Fibroblast of peridontal ligament (primary cell): ENCODE data around the gene CDC42BPA.
A peak's percentile ranks its signal among the peaks of the same experiment; 100 is the strongest.

Experiments
- DNase-seq: peaks from one replicate; pipeline ENCODE4 v3.0.0-alpha.2; 2010; ENCODE audit errors: extremely low read depth

The CDC42BPA gene

DNA sequence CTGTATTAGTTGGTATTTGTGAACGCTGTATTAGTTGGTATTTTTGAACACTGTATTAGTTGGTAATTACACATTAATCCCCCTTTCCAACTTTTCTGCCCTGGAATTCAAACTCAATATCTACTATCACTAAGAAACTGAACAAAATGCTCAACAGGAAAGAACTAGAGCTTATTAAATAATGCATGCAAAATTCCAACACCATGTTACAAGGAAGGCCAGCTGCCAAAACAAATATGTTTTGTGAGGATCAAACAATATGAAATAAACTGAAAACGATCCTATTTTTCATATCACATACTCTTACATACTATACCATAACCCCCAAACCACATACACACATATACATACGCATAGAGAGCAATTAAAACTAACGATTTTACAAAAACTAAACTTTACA lies 104.9 kb downstream of the CDC42BPA start:
- DNase-seq = no peak

DNA sequence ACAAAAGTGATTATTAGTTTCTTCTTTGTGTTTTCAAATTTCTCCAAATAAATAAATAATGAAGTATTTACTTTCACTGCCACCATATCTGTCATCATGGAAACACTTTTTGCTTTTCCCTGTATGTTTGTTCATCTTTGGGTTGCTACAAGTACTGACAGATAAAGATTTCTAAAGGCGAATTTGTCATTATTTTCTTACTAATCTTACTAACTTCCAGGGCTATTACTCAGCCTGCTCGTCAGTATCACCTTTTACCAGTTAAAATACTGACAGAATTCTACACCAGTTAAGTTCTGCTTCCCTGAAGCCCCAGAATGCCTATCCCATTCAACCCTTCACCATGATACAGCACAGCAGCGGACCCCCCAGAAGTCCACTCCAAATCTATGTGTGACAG lies 106.1 kb downstream of the CDC42BPA start:
- no peak for DNase-seq

DNA sequence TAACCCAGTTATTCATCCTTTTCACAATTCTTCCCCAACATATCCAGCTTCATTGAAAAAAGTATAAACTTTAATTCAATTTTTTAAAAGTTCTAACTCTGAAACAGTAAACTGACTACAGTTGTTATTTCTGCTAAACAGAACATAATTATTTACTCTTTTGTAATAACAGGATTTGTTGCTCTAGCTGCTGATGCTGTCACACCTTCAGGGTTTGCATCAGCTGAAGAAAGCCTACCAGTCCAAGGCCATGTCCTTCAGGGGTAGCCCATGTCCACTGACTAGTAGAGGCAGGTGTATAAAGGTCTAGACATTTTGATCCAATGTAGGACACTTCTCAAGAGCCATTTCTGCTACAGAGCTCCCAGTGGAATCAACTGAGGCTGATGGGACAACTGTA lies 107.7 kb downstream of the CDC42BPA start:
- no peak for DNase-seq

DNA sequence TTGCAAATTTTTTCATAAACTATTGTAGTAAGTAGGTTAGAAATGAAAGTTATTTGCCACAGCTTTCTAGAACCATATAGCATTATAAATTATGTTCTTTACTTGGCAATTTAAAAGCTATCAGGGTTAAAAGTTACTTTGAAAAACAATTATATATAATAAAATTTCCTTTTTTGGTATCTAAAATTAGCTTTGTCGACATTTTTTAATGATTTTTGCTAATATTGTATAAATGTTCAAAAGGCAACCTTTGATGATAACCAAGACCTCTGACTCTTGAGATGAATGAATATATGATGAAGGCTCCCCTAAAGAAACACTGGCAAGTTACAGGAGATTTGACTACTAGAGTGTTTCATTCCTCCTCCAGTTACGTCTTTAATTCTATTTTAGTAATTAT lies 121.2 kb downstream of the CDC42BPA start:
- no peak for DNase-seq

DNA sequence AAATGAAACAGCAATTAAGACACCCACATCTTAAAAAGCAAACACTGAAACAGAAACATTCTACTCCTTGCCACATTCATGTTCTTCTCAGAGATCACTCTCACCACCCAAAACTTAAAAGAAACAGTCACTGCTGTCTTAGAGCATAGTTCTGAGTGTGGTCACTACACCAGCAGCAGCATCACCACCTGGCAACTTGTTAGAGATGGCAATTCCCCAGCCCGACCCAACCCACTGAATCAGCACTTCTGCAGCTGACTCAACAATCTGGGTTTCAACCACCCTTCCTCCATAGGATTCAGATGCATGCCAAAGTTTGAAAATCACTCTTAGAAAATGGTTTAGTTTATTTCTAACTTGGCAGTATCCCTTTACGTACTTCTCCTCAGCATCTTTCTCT lies 126.1 kb downstream of the CDC42BPA start:
- DNase-seq = peak; percentile 98

DNA sequence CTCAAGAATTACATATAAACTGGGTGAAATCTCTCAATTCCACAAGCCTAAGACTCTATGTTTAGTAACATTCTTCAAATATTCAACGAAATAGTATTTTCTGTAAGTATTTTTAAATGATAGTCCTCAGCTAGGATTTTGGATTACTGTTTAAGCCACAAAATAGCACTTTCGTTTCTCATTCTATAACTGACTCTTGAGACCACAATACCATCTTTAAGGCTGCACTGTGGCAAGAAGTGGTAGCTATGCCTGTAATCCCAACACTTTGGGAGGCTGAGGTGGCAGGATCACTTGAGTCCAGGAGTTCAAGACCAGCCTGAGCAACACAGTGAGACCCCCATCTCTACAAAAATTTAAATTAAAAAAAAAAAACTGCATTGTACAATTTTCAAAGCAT lies 126.7 kb downstream of the CDC42BPA start:
- peak; percentile 44 for DNase-seq

DNA sequence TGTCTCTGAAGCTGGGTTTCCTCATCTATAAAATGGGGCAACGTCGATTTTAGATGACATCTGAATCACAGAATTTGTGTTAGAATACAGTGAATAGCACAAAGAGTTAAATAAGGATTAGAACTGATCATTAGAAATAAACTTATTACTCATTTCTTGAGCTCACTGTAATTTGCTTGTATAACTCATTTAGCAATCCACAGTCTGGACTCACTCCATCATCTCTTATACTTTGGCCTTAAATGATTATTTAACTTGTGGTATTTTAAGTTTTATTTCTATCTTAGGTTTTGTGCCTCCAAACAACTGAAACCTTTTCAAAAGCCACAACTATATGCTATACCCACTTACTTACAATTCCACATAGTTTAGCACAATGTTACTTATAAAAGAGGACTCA lies 128.0 kb downstream of the CDC42BPA start:
- peak; percentile 61 for DNase-seq

DNA sequence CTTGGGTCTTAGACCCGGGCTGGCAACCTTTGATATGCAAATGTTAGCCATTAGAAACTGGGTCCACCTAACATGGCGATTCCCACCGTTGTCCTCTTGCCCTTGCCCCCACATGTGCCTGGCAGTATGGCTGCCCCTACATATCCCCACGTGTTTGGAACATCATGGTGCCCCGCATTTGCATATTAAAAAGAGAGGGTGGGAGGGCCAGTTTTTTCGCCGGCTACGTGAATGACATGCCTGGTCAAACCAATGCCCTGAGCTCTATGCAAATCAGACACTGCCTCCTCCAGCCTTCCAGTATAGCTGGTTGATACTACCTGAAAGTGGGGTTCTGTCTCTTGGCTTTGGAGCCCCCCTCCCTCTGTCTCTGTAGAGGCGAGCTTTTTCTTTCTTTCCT lies 133.0 kb downstream of the CDC42BPA start:
- DNase-seq = no peak

DNA sequence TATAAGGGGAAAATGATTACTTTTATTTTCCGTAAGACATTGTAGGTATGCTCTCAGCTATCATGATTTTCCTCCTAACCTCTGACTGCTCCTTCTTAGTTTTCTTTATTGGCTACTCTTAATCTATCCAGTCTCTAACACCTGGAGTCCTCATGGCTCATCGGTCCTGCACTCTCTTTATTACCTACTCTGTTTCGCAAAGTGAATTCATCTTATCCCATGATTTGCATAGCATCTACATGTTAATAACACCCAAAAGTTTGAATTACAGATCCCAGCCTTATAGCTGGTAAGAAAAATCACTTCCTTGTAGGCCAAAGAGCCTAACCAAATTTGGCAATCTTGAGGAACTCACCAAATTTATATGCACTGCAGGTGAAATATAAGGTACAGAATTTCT lies 136.3 kb downstream of the CDC42BPA start:
- no peak for DNase-seq

DNA sequence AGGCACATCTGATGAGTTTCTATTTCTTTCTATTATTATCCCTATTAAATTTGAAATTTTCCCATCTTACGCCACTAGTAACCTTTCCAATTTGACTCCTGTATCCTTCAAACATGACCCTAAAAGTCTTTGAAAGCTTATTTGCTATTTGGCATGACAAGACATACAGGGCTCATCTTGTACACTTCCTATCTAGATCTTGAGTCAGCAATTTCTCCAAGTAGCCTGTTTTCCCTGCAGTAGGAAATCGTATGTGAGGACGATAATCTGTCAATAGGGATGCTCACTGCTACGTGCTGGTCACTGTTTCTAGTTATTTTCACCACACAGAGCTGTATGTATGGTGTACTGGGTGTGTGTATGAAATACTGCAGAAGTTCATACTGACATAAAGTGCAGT lies 142.7 kb downstream of the CDC42BPA start:
- no peak for DNase-seq

DNA sequence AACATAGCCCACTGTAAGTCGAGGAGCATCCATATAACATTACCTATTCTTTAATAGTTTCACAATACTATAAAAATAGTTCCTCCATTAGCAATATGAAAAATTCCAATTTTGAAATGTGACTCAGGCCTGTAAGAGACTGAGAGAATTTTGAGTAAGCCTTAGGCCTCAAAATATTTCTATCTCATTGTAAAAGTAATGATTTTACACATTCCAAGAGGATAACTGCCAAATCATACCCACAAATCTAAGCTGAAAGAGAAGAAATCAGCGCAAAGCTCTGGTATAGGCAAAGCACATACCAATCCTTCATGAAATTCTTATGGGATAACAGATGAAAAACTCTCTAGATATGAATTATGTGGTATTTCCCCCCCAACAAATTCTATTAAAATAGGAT lies 144.1 kb downstream of the CDC42BPA start:
- DNase-seq = peak; percentile 61

DNA sequence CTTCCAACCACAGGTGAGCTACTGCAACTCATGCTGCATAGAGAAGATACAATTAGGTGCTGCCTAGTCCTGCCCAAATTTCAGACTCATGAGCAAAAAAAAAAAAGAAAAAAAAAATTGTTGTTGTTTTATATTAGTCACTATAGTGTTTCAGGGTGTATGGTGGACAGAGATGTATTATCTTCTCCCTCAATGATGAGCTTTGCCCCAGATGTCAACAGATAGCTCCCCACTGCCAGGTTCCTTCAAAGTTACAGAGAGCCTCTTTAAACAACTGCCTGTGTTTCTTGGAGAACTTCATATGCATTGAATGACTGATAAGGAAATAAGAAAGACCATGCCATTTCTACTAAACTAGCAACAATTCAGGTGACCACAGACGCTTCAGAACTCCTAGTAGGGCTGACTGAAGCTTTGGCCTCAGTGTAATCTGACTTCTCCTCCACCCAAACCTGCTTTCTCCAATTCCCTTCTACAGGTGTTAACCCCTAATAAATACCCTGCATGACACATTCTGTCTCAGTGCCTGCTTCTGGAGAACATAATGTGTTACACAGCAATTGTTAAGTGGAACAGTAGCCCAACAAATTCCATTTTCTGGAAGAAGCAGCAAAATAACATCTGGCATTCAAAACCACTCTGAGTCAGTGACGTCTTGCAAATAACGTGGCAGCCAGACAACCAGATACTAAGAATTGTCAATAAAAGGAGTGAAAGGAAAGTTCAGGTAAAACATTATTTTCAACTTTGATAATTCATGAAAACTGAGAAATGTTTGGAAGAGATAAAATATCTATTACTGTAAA lies 147.7 kb downstream of the CDC42BPA start:
- peak; percentile 22 for DNase-seq

DNA sequence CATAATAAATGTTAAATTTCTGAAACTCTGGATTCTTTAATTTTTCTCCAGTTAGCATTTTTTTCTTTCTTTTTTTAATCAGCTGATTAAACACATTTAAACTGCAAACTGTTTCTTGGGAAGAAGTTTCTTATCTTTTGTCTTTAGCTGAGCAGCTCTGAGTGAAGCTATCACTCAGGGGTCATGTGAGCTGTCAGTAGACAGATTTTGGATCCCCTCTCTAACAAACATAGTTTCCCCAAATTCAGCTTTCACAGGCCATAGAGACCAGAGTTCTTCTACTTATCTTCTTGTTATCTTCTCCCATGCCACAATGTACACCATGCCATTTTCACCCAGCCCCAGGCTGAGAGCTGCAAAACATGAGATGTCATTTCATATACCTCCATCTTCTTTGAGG lies 148.9 kb downstream of the CDC42BPA start:
- no peak for DNase-seq

DNA sequence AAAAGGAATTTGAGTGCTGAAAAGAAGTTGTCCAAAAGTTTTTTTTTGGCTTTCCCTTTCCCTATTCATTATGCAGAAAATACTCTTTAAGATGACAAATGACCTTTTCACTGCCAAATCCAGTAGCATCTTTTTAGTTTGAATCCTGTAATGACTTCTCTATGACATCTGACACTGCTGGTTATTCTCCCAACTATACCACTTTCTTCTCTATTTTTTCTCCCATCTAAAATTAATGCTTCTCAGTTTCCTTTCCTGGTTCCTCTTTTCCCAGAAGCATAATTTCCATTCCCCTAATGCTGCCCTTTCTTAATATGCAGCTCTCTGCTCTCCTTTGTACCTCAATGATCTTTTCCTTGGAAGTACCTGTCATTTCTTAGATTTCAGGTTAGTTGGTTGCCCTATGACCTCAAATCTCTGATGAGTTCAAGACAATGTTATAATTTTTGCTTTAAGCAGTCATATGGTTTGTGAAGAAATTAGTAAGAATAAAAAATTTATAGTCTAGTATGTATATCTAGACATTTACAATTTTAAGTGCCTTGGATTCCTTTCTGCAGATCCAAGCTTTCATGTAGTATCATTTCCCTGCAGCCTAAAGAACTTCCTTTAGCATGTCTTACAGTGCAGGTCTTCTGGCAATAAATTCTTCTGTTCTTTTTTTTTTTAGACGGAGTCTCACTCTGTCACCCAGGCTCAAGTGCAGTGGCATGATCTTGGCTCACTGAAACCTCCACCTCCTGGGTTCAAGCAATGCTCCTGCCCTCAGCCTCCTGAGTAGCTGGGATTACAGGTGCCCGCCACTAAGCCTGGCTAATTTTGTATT lies 150.8 kb downstream of the CDC42BPA start:
- no peak for DNase-seq

DNA sequence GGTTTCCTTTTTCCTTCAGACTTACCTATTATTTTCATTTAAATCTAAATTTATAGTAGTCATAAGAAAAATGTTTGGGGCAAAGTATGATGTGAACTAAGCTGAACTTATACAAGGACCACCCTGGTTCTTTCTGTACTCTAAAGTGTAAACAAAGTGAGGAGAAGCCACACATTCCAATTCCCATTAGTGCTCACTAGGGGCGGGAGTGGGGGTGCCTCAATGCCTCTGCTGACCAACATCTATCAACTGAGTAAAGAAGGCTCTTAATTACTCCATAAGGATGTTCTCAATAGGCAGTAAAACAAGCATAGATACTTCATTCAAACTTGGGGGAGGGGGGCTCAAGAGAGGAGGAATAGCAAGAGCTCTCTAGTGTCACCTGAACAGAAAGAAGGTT lies 151.7 kb downstream of the CDC42BPA start:
- no peak for DNase-seq

DNA sequence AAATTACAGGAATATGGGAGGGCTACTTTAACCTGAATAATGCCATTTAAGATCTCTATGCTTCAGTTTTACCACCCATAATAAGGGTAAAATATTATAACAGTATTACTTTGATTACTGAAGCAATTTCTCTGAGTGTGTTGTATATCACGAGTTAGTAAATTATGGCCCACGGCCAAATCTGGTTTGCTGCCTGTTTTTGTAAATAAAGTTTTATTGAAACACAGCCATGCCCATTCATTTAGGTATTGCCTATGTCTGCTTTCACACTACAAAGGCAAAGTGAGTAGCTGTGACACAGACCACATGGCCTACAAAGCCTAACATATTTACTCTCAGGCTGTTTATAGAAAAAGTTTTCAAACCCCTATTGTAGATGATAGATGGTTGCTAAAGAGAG lies 156.8 kb downstream of the CDC42BPA start:
- DNase-seq = no peak

DNA sequence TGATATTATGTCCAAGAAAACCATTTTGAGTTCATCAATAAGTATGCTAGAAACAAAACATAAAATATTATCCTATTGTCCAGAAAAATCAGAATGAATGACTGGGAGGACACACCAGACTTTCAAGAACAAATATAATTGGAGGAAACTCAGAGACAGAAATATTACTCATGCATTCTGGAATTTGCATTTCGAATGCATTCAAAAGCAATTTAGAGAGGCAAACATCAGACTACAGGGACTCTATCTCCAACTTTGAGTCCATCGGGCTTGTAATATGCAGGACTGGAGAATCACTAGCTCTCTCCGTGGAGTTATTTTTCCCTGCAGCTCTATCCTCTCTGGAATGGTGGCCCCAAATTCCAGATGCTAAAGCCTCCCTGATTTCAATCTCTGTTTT lies 161.8 kb downstream of the CDC42BPA start:
- DNase-seq = peak; percentile 21

DNA sequence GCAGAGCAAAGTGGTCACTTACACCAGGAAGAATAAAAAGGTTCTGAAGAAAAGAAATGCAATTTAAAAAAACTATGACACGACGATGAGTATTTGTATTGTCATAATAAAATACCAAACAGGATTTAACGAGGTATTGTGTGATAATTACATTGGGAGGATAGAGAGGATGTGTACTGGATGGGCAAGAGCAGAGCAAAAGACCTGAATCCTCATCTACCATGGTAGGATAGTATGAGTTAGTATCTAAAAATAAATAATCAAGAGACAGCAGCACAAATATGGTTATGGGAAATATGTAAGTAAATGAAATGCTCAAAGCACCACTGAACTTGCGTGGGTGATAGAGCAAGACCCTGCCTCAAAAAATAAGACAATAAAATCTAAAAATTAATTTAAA lies 162.6 kb downstream of the CDC42BPA start:
- DNase-seq = no peak

DNA sequence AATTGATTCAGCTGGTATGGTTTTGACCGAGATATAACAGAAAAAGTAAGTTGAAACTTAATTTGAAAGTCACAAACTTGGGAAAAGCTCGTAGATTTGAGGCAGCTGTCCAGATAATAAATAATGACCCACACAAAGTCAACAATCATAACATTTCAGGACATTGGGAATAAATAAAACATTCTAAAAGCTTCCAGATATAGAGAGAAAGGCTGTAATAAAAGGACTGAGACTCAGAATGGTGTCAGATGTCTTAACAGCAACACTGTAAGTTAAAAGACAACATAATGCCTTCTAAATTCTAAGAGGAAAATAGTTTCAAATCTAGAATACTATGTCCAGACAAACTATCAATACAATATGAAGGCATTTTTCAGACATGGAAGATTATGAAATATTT lies 163.3 kb downstream of the CDC42BPA start:
- DNase-seq = no peak

DNA sequence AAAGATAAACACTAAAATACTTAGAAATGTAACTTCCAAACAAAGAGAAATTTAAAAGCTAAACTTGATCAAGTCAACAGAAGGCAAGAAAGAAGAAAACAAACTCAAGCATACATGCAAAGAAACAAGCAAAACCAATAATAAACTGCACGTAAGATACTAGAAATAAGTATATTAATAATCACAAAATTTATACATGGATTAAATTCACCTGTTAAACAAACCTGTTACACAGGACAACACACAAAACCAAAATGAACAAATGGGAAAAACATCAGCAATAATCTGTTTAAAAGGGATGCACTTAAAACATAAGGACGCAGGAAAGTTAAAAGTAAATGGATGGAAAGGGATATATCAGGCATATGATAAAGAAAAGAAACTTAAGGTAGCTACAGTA lies 165.8 kb downstream of the CDC42BPA start:
- no peak for DNase-seq

DNA sequence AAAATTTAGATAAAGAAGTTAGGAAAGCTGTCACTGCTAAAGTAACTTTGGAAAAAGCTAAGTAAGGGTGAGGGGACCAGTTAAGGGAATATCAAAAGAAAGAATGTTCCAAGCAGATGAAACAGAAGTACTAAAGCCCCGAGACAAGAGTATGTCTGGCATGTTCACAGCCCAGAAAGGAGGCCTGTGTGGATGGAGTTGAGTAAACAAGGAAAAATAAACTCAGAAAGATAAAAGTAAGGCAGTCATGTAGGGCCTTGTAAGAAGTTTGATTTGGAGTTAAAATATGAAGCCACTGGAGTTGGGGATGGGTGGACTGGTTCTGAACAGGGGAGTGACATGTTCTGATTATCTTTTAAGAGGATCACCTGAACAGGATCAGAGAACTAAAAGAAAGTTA lies 177.9 kb downstream of the CDC42BPA start:
- no peak for DNase-seq

DNA sequence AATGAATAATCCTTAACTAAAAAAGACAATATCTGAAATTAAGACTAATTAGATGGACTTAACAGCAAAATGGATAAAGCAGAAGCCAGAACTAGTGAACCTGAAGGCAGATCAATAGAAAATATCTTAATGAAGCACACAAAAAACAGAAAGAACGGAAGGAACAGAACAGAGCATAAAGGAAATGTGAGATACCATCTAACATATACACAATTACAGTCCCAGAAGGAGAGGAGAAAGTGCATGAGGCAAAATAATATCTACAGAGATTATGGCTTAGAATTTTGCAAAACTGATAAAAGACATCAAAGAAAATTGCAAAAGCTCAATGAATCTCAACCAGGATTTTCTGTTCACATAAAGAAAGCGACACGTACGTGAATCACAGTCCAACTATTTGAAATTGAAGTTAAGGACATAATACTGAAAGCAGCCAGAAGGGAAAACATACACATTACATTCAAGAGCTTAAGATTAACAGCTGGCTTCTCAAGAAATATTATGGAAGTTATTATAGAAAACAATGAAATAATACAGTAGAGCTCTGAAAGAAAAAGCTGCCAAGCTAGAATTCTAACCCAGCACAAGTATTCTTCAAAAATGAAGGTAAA lies 182.0 kb downstream of the CDC42BPA start:
- DNase-seq = no peak
